ENCODE data around the gene ZNF445. TPM values are rescaled to one million over a fixed set of nuclear protein-coding genes. Genes with fewer than 3 reads are reported as not detected.

Gene ZNF445
- total RNA-seq, 1 experiment from 2014 or later = 11.9 TPM

DNA sequence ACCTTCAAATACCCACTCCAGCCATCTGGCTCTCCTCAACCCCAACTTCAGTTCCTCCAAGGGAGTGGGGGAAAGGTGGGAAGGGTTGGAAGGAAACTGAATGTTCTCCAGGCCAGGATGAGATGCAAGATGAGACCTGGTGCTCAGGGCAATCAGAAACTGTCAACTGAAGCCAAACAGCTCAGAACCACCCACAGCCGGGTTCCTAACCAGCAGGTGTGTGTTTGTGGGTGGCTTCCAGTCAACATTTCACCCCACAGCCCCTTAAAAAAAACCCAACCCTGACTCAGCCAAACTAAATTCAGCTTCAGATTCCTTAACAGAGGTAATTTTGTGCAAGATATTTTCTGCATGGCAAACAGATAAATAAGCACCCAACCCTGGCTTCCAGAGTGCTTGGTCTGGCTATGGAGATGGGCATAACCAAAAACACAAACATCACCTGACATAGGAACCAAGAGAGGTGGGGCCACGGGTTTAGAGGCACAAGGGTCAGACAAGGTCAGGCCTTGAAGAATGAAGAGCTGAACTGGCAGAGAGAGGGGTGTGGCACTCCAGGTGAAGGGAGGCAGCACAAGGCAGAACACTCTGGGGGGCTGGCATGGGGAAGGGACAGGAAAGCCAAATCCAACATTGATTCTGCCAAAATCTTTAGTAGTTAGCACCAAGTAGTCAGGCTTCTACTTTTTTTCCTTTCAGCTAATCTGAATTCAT lies 34.7 kb downstream of the ZNF445 start:
- H3K27me3 ChIP-seq (ENCODE audit: control insufficient read depth, insufficient read depth, low read length) = no peaks in the 10 kb centered on the region
- no peak for ATAC-seq
- POLR2A ChIA-PET = no interaction called here
- H3K36me3 ChIP-seq (ENCODE audit: control insufficient read depth, insufficient read depth, low read length) = no peaks in the 10 kb centered on the region
- no peak overlapping the region for H3K27ac ChIP-seq (ENCODE audit: low read length)
- intact Hi-C loops (cut with micrococcal nuclease; ENCODE audit: unreplicated experiment) (no loop called here), in situ Hi-C loops (cut with HindIII; ENCODE audit: low pct_unique_long_range_greater_than_20kb, low sequenced_read_pairs) (no loop called here)
- no peak for DNase-seq (ENCODE audit: low read depth, low spot score)
- no TSS peak for BruUV-seq (replicated peaks)
- TF ChIP-seq, protein P1, sequence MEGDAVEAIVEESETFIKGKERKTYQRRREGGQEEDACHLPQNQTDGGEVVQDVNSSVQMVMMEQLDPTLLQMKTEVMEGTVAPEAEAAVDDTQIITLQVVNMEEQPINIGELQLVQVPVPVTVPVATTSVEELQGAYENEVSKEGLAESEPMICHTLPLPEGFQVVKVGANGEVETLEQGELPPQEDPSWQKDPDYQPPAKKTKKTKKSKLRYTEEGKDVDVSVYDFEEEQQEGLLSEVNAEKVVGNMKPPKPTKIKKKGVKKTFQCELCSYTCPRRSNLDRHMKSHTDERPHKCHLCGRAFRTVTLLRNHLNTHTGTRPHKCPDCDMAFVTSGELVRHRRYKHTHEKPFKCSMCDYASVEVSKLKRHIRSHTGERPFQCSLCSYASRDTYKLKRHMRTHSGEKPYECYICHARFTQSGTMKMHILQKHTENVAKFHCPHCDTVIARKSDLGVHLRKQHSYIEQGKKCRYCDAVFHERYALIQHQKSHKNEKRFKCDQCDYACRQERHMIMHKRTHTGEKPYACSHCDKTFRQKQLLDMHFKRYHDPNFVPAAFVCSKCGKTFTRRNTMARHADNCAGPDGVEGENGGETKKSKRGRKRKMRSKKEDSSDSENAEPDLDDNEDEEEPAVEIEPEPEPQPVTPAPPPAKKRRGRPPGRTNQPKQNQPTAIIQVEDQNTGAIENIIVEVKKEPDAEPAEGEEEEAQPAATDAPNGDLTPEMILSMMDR (IDR thresholded peaks at IDR 0.05) = no peak
- TF ChIP-seq SIN3A (IDR thresholded peaks at IDR 0.05; ENCODE audit: borderline replicate concordance, insufficient read depth, low read depth, low read length) = no peak
- no peak for TF ChIP-seq POLR2AphosphoS5 (IDR thresholded peaks at IDR 0.05; ENCODE audit: low read depth, low read length)
- TF ChIP-seq, protein P2, sequence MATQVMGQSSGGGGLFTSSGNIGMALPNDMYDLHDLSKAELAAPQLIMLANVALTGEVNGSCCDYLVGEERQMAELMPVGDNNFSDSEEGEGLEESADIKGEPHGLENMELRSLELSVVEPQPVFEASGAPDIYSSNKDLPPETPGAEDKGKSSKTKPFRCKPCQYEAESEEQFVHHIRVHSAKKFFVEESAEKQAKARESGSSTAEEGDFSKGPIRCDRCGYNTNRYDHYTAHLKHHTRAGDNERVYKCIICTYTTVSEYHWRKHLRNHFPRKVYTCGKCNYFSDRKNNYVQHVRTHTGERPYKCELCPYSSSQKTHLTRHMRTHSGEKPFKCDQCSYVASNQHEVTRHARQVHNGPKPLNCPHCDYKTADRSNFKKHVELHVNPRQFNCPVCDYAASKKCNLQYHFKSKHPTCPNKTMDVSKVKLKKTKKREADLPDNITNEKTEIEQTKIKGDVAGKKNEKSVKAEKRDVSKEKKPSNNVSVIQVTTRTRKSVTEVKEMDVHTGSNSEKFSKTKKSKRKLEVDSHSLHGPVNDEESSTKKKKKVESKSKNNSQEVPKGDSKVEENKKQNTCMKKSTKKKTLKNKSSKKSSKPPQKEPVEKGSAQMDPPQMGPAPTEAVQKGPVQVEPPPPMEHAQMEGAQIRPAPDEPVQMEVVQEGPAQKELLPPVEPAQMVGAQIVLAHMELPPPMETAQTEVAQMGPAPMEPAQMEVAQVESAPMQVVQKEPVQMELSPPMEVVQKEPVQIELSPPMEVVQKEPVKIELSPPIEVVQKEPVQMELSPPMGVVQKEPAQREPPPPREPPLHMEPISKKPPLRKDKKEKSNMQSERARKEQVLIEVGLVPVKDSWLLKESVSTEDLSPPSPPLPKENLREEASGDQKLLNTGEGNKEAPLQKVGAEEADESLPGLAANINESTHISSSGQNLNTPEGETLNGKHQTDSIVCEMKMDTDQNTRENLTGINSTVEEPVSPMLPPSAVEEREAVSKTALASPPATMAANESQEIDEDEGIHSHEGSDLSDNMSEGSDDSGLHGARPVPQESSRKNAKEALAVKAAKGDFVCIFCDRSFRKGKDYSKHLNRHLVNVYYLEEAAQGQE (IDR thresholded peaks at IDR 0.05; ENCODE audit: insufficient read depth in 1 of 2, low read depth in 2 of 2, low read length in 1 of 2) = no peak
- no peak for TF ChIP-seq TCF7L2 (IDR thresholded peaks at IDR 0.05; ENCODE audit: low read depth, low read length)
- peaks cover 12% of the 10 kb centered on the region; the same call in 1 of the 2 replicates for H3K9me3 ChIP-seq (ENCODE audit: control insufficient read depth, insufficient read depth, low read depth, low read length)
- CTCF ChIA-PET = no interaction called here
- no peaks in the 10 kb centered on the region for H3K4me1 ChIP-seq (ENCODE audit: control insufficient read depth, insufficient read depth, low read length)
- no peak overlapping the region for H3K4me3 ChIP-seq (ENCODE audit: low read depth in 2 of 2, low read length in 2 of 2)

DNA sequence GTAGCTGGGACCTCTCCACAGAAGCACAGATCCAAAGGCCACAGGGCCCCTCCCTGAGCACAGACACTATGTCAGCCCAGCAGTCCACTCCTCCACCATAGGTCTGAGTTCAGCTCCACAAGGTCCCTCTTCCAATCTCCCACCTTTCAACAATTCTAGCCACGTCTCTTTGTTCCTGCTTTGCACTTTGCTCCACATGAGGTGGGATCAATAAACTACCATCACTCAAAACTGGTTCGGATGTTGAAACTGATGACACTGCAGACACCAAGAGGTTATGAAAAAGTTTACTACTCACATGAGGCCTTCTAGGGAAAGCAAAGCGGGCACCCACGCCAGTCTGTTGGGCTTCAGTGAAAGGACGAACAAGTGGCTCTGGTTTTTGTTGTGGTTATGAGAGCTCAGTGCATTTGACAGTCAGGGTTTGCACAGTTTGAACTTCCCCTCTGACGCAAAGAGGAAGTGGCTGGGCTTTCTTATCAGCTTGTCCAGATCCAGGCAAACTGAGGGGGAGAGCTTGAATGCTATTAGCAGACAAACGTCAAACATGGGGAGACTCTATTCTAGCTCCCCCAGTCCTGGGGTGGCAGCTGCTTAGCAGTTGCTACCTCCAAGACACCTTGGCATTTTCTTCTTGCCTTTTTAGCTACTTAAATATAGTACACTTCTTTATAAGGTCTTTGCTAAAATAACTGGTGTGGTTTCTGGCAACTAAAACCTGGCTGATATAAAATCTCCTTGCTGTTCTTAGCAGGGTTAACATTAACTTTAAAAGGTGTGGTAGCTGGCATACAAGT lies 37.8 kb downstream of the ZNF445 start:
- DNase-seq (ENCODE audit: low read depth, low spot score) (no peak), ATAC-seq (no peak)
- ChIA-PET POLR2A (no interaction called here), CTCF (no interaction called here)
- no peaks in the 10 kb centered on the region for H3K9me3 ChIP-seq (ENCODE audit: control insufficient read depth, insufficient read depth, low read depth, low read length)
- in situ Hi-C loops (cut with HindIII; ENCODE audit: low pct_unique_long_range_greater_than_20kb, low sequenced_read_pairs) = no loop called here
- no peaks in the 10 kb centered on the region for H3K27me3 ChIP-seq (ENCODE audit: control insufficient read depth, insufficient read depth, low read length)
- intact Hi-C loops (cut with micrococcal nuclease; ENCODE audit: unreplicated experiment) = no loop called here
- TF ChIP-seq SIN3A (IDR thresholded peaks at IDR 0.05; ENCODE audit: borderline replicate concordance, insufficient read depth, low read depth, low read length) = no peak
- no peak for TF ChIP-seq POLR2AphosphoS5 (IDR thresholded peaks at IDR 0.05; ENCODE audit: low read depth, low read length)
- TF ChIP-seq TCF7L2 (IDR thresholded peaks at IDR 0.05; ENCODE audit: low read depth, low read length) = no peak
- TF ChIP-seq, protein P1 (IDR thresholded peaks at IDR 0.05) = no peak
- TF ChIP-seq, protein P2 (IDR thresholded peaks at IDR 0.05; ENCODE audit: insufficient read depth in 1 of 2, low read depth in 2 of 2, low read length in 1 of 2) = no peak
- BruUV-seq (replicated peaks) = no TSS peak
- H3K36me3 ChIP-seq (ENCODE audit: control insufficient read depth, insufficient read depth, low read length) = no peaks in the 10 kb centered on the region
- no peak overlapping the region for H3K27ac ChIP-seq (ENCODE audit: low read length)
- H3K4me1 ChIP-seq (ENCODE audit: control insufficient read depth, insufficient read depth, low read length) = no peaks in the 10 kb centered on the region
- H3K4me3 ChIP-seq (ENCODE audit: low read depth in 2 of 2, low read length in 2 of 2) = no peak overlapping the region

Data from Panc1 (cell line).